CD4-positive, CD25-positive, alpha-beta regulatory T cell (primary cell): ENCODE data around the gene SLC7A1. TPM values are rescaled to one million over a fixed set of nuclear protein-coding genes. Genes with fewer than 3 reads are reported as not detected.
A peak's percentile ranks its signal among the peaks of the same experiment; 100 is the strongest.

ENCODE experiments used
- ATAC-seq, 2 donors: fragments of 150-1000 bp; cut with Tn5 transposase; one replicate each; pipeline ENCODE4 v1.10.0; 2021; ENCODE audit warnings: low read depth in 2 of 2, moderate number of reproducible peaks in 2 of 2, moderate library complexity in 1 of 2
- DNase-seq, 3 donors: peaks; one replicate each; pipeline versions ENCODE4 v3.0.0 to v3.0.0-alpha.2; 2012 to 2022; ENCODE audit warnings: mixed read lengths in 1 of 3
- H3K27ac ChIP-seq: one replicate; pipeline ENCODE4 v1.7.0; 2013; ENCODE audit warnings: mild to moderate bottlenecking, low read length; ENCODE audit not compliant: insufficient read depth, poor library complexity, severe bottlenecking
- H3K27me3 ChIP-seq: one replicate; pipeline ENCODE4 v1.7.0; 2013; ENCODE audit warnings: low read length; ENCODE audit not compliant: control insufficient read depth, insufficient read depth
- H3K36me3 ChIP-seq: one replicate; pipeline ENCODE4 v1.7.0; 2013; ENCODE audit warnings: mild to moderate bottlenecking, low read length, moderate library complexity; ENCODE audit not compliant: control insufficient read depth, insufficient read depth
- H3K4me1 ChIP-seq: 2 replicates; pipeline ENCODE4 v1.7.0; 2013; ENCODE audit warnings: mild to moderate bottlenecking, low read length; ENCODE audit not compliant: insufficient read depth, control insufficient read depth, poor library complexity, severe bottlenecking
- H3K4me3 ChIP-seq: one replicate; pipeline ENCODE4 v1.7.0; 2013; ENCODE audit warnings: low read depth, mild to moderate bottlenecking, low read length, moderate library complexity
- H3K9me3 ChIP-seq, 2 experiments: 1 replicate in 1 of 2; 2 replicates in 1 of 2; pipeline ENCODE4 v1.7.0; 2013; ENCODE audit warnings: low read length in 2 of 2, mild to moderate bottlenecking in 1 of 2, moderate library complexity in 1 of 2; ENCODE audit not compliant: control insufficient read depth in 2 of 2
- H3K27ac Mint-ChIP-seq, 3 donors: one replicate each; pipeline ENCODE4 v1.8.0; 2020 to 2022; ENCODE audit warnings: mild to moderate bottlenecking in 3 of 3, mixed read lengths in 3 of 3, moderate library complexity in 2 of 3
- H3K27me3 Mint-ChIP-seq: one replicate; pipeline ENCODE4 v1.8.0; 2022; ENCODE audit warnings: mild to moderate bottlenecking, mixed read lengths
- H3K36me3 Mint-ChIP-seq: one replicate; pipeline ENCODE4 v1.8.0; 2020; ENCODE audit warnings: mixed read lengths
- H3K4me1 Mint-ChIP-seq, 4 donors: one replicate each; pipeline ENCODE4 v1.8.0; 2020 to 2022; ENCODE audit warnings: mixed read lengths in 4 of 4, mild to moderate bottlenecking in 1 of 4
- H3K4me3 Mint-ChIP-seq, 4 donors: one replicate each; pipeline ENCODE4 v1.8.0; 2020 to 2022; ENCODE audit warnings: mild to moderate bottlenecking in 4 of 4, mixed read lengths in 4 of 4, moderate library complexity in 3 of 4
- H3K9me3 Mint-ChIP-seq, 7 donors: one replicate each; pipeline ENCODE4 v1.8.0; 2020 to 2022; ENCODE audit warnings: mixed read lengths in 7 of 7, mild to moderate bottlenecking in 3 of 7, moderate library complexity in 2 of 7
- polyA plus RNA-seq, 4 donors: library from polyadenylated mRNA; unstranded; fragments of 300-500 nt; fragmentation: Illumina TruSeq; gene quantifications; one replicate each; pipeline ENCODE4 v1.2.3, GENCODE V29; 2021
- total RNA-seq: library from RNA; stranded (reverse); gene quantifications from one replicate; pipeline ENCODE4 v1.2.3, GENCODE V29; 2022

SLC7A1 gene
- total and polyA plus RNA-seq, 5 donors from 2014 or later = 3.6 to 29.9 (median 5.2) TPM

GRCh38 chr13:29542381-29542780 lies 53.1 kb downstream of the SLC7A1 start:
- H3K36me3 Mint-ChIP-seq = peaks cover 19% of the 10 kb centered on the region
- Histone ChIP-seq H3K4me1 (peaks cover 5% of the 10 kb centered on the region), H3K27ac (no peak overlapping the region)

GRCh38 chr13:29541400-29541799 lies 54.1 kb downstream of the SLC7A1 start:
- H3K27me3 Mint-ChIP-seq = no peaks in the 10 kb centered on the region
- no peaks in the 10 kb centered on the region for H3K9me3 Mint-ChIP-seq
- Histone ChIP-seq H3K9me3 (no peaks in the 10 kb centered on the region), H3K36me3 (peaks cover 2% of the 10 kb centered on the region), H3K27me3 (no peaks in the 10 kb centered on the region), H3K4me1 (peaks cover 5% of the 10 kb centered on the region), H3K4me3 (no peak overlapping the region), H3K27ac (no peak overlapping the region)
- DNase-seq (no peak), ATAC-seq (no peak)
- peaks cover 10% of the 10 kb centered on the region for H3K36me3 Mint-ChIP-seq
- H3K27ac Mint-ChIP-seq = peak overlapping the region in 2 of 3 donors; percentile 84 to 86
- peaks cover 0 to 51% (median 17%) of the 10 kb centered on the region in 4 donors for H3K4me1 Mint-ChIP-seq
- H3K4me3 Mint-ChIP-seq = no peak overlapping the region

More at GRCh38 chr13:29542381-29542780, 53.1 kb downstream of the SLC7A1 start:
- ATAC-seq (no peak), DNase-seq (no peak)
- Mint-ChIP-seq H3K9me3 (no peaks in the 10 kb centered on the region), H3K4me1 (peaks cover 0 to 58% (median 18%) of the 10 kb centered on the region in 4 donors), H3K4me3 (peak overlapping the region in 1 of 4 donors; percentile 3), H3K27me3 (no peaks in the 10 kb centered on the region), H3K27ac (peak overlapping the region in 1 of 3 donors; percentile 62)
- no peak overlapping the region for H3K4me3 ChIP-seq
- no peaks in the 10 kb centered on the region for H3K27me3 ChIP-seq
- H3K9me3 ChIP-seq = no peaks in the 10 kb centered on the region
- H3K36me3 ChIP-seq = peaks cover under 1% of the 10 kb centered on the region

- peak overlapping the region; percentile 84 to 86 (median 85) for H3K27ac Mint-ChIP-seq
- H3K9me3 Mint-ChIP-seq = no peaks in the 10 kb centered on the region
- H3K36me3 Mint-ChIP-seq = peaks cover 14% of the 10 kb centered on the region
These were observed 54.7 kb downstream of the SLC7A1 start for GRCh38 chr13:29540799-29541198.

GRCh38 chr13:29540334-29540733 lies 55.2 kb downstream of the SLC7A1 start:
- H3K27ac Mint-ChIP-seq = peak overlapping the region in 1 of 3 donors; percentile 86
- H3K4me3 Mint-ChIP-seq = no peak overlapping the region
- H3K4me1 Mint-ChIP-seq = peaks cover 0 to 45% (median 13%) of the 10 kb centered on the region in 4 donors
- Histone ChIP-seq H3K9me3 (no peaks in the 10 kb centered on the region), H3K4me3 (no peak overlapping the region), H3K36me3 (peaks cover 10% of the 10 kb centered on the region), H3K27me3 (no peaks in the 10 kb centered on the region), H3K4me1 (peaks cover 5% of the 10 kb centered on the region), H3K27ac (no peak overlapping the region)
- DNase-seq (no peak), ATAC-seq (no peak)
- no peaks in the 10 kb centered on the region for H3K27me3 Mint-ChIP-seq
- H3K9me3 Mint-ChIP-seq = no peaks in the 10 kb centered on the region
- peaks cover 14% of the 10 kb centered on the region for H3K36me3 Mint-ChIP-seq

More at GRCh38 chr13:29540799-29541198, 54.7 kb downstream of the SLC7A1 start:
- DNase-seq = peak in 1 of 3 donors; percentile 19
- Mint-ChIP-seq H3K4me1 (peaks cover 0 to 49% (median 16%) of the 10 kb centered on the region in 4 donors), H3K27me3 (no peaks in the 10 kb centered on the region), H3K4me3 (no peak overlapping the region)
- Histone ChIP-seq H3K4me3 (no peak overlapping the region), H3K36me3 (peaks cover 5% of the 10 kb centered on the region), H3K9me3 (no peaks in the 10 kb centered on the region), H3K4me1 (peaks cover 5% of the 10 kb centered on the region), H3K27me3 (no peaks in the 10 kb centered on the region), H3K27ac (no peak overlapping the region)
- ATAC-seq = no peak

GRCh38 chr13:29539856-29540255 lies 55.6 kb downstream of the SLC7A1 start:
- Mint-ChIP-seq H3K4me1 (peaks cover 0 to 41% (median 11%) of the 10 kb centered on the region in 4 donors), H3K27ac (no peak overlapping the region), H3K36me3 (peaks cover 14% of the 10 kb centered on the region), H3K4me3 (no peak overlapping the region), H3K27me3 (no peaks in the 10 kb centered on the region), H3K9me3 (no peaks in the 10 kb centered on the region)
- H3K4me1 ChIP-seq = peaks cover 5% of the 10 kb centered on the region
- H3K36me3 ChIP-seq = peaks cover 14% of the 10 kb centered on the region
- ATAC-seq (no peak), DNase-seq (no peak)
- no peaks in the 10 kb centered on the region for H3K27me3 ChIP-seq
- no peak overlapping the region for H3K4me3 ChIP-seq
- H3K9me3 ChIP-seq = no peaks in the 10 kb centered on the region
- H3K27ac ChIP-seq = no peak overlapping the region

GRCh38 chr13:29538652-29539040 lies 56.8 kb downstream of the SLC7A1 start:
- no peak overlapping the region for H3K4me3 ChIP-seq
- no peaks in the 10 kb centered on the region for H3K27me3 ChIP-seq
- no peak overlapping the region for H3K4me3 Mint-ChIP-seq
- H3K4me1 ChIP-seq = peaks cover 5% of the 10 kb centered on the region
- no peak for DNase-seq
- peaks cover 20% of the 10 kb centered on the region for H3K36me3 ChIP-seq
- H3K4me1 Mint-ChIP-seq = peaks cover 0 to 33% (median 11%) of the 10 kb centered on the region in 4 donors
- H3K27me3 Mint-ChIP-seq = no peaks in the 10 kb centered on the region
- H3K27ac ChIP-seq = no peak overlapping the region
- no peaks in the 10 kb centered on the region for H3K9me3 ChIP-seq
- peaks cover 21% of the 10 kb centered on the region for H3K36me3 Mint-ChIP-seq
- ATAC-seq = no peak
- H3K9me3 Mint-ChIP-seq = no peaks in the 10 kb centered on the region
- H3K27ac Mint-ChIP-seq = peak overlapping the region in 1 of 3 donors; percentile 63

- Histone ChIP-seq H3K4me3 (no peak overlapping the region), H3K9me3 (no peaks in the 10 kb centered on the region), H3K27me3 (no peaks in the 10 kb centered on the region), H3K4me1 (peaks cover 5% of the 10 kb centered on the region), H3K36me3 (peaks cover 24% of the 10 kb centered on the region), H3K27ac (no peak overlapping the region)
- H3K4me1 Mint-ChIP-seq = peaks cover 0 to 28% (median 11%) of the 10 kb centered on the region in 4 donors
- DNase-seq (no peak), ATAC-seq (no peak)
- no peaks in the 10 kb centered on the region for H3K27me3 Mint-ChIP-seq
- H3K4me3 Mint-ChIP-seq = no peak overlapping the region
- no peaks in the 10 kb centered on the region for H3K9me3 Mint-ChIP-seq
- peaks cover 24% of the 10 kb centered on the region for H3K36me3 Mint-ChIP-seq
- peak overlapping the region; percentile 8 to 63 (median 33) for H3K27ac Mint-ChIP-seq
These were observed 57.5 kb downstream of the SLC7A1 start for GRCh38 chr13:29537736-29538651.
